ENCODE measurements around the gene KIRREL3.

The KIRREL3 gene

DNA sequence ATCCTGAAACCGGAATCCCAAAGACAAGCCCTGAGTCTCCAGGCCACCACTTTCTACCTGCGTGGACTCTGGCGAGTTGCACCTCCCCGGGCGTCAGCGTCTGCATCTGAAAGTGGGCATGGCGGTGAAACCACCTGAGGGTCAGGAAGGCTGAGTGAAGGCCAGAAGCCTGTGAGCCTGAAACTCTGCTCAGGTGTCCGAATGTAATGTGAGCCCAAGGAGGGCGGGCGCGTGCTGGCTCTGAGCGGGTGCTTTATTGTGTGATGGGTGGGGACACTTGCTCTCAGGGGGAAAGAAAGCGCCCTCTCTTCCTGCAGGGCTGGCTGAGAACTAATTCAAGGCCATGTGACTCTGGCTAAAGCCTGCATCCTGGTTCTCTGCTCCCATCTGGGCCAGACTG, 509.5 kb downstream of the KIRREL3 start:
- FAIRE-seq, result no peak
- no peak for DNase-seq (ENCODE audit: insufficient read length, low spot score)

DNA sequence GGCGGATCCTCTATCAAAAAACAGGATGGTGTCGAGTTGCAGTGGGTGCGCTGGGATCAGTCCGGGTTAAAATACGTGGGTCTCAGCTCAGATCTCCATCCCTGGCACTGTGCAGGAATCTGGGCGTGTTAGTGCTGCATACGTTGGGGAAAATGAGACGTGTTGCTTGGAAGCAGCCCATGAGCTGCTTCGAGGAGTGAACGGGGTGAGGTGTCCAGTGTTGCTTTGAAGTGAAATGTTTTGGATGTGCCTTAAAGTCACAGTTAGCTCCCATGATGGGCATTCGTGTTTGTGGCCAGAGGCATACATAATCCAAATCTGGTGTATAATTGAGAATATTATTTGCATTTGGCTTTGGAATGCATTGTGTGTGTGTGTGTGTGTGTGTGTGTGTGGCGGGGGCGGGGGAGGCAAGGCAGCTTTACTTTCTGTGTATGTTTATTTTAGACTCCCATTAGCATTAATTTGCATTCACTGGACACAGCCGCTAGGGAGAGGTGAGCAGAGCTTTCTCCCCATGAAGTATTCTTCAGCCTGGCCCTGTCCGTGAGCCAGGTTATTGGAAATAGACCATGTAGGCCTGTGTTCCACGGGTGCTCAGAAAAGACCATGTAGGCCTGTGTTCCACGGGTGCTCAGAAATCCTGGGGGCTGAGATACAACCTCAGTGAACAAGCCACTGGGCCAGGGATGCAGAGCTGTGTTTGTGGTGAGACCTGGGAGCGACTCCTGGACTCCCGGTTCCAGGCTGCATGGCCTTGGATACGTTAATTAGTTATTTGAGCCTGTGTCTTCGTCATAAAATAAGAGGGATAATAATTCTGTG, 510.5 kb downstream of the KIRREL3 start:
- no peak for FAIRE-seq
- TF ChIP-seq TAF1 (IDR thresholded peaks at IDR 0.05; ENCODE audit: low read depth, low read length), result no peak
- no peak for DNase-seq (ENCODE audit: insufficient read length, low spot score)

More for the DNA sequence above, 509.5 kb downstream of the KIRREL3 start:
- TF ChIP-seq PAX5 (IDR thresholded peaks at IDR 0.05; ENCODE audit: insufficient read depth, low read length, severe bottlenecking) (no peak), POLR2A (IDR thresholded peaks at IDR 0.05; ENCODE audit: low read depth, low read length) (no peak), SPI1 (IDR thresholded peaks at IDR 0.05; ENCODE audit: low read depth, low read length) (no peak), POU2F2 (IDR thresholded peaks at IDR 0.05; ENCODE audit: low read depth, low read length) (no peak), TAF1 (IDR thresholded peaks at IDR 0.05; ENCODE audit: low read depth, low read length) (no peak), POLR2AphosphoS5 (IDR thresholded peaks at IDR 0.05; ENCODE audit: low read depth, low read length) (no peak)

DNA sequence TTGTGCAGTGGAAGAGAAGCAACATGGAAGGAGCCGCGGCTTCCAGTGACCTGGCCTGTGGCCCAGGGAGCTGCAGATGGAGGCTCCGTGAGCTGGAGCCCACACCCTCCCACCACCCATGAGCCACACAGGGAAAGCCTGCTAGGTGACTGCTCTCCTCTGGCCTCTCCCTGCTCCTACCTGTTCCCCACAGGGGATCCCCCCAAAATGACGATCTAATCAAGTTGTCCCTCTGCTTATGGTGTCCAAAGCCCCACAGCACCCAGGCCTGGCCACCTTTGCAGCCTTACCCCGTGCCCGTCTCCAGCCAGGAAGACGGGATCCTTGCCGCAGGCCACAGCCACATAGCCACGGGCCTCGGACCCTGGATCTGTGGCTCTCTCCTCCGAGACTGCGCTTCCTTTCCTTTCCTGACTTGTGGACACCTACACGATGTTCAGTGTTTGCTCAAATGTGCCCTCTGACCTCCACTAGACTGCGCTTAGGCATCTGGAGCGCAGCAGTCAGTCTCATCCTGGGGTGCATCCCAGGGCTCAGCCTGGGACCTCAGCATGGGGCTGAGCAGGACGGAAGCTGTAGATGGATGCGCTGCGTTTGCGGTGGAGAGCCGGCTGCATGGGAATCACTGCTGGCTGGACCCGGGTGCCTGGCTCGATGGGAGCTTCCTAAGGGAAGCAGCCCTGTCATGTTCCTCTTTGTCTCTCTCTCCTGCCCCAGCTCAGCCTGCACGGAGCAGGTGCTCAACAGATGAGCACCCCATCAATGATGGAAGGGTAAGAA, 511.8 kb downstream of the KIRREL3 start:
- FAIRE-seq (no peak), DNase-seq (ENCODE audit: insufficient read length, low spot score) (no peak)
- no peak for TF ChIP-seq SPI1 (IDR thresholded peaks at IDR 0.05; ENCODE audit: low read depth, low read length)
- TF ChIP-seq POLR2AphosphoS5 (IDR thresholded peaks at IDR 0.05; ENCODE audit: low read depth, low read length), result no peak
- no peak for TF ChIP-seq POU2F2 (IDR thresholded peaks at IDR 0.05; ENCODE audit: low read depth, low read length)
- TF ChIP-seq POLR2A (IDR thresholded peaks at IDR 0.05; ENCODE audit: low read depth, low read length), result no peak
- no peak for TF ChIP-seq TAF1 (IDR thresholded peaks at IDR 0.05; ENCODE audit: low read depth, low read length)
- TF ChIP-seq PAX5 (IDR thresholded peaks at IDR 0.05; ENCODE audit: insufficient read depth, low read length, severe bottlenecking), result no peak

DNA sequence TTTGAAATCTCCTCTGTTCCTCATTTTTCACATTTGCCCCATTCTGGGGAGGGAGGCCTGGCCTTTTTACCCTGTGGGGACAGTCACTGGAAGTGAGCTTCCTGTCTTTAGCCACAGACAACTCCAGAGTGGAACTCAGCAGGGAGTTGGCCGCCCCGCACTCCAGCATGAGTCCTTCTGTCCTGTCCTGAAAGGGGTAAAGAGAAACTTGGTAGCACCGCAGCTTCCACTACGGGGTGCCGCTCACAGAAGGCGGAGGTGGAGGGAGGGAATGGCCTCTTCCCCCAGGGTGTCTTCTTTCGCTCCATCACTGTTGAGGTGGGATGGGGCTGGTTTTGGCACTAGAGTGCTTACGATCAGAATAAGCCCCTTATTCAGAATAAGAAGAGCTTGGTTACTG, 512.9 kb downstream of the KIRREL3 start:
- no peak for FAIRE-seq
- TF ChIP-seq POLR2AphosphoS5 (IDR thresholded peaks at IDR 0.05; ENCODE audit: low read depth, low read length) (no peak), POU2F2 (IDR thresholded peaks at IDR 0.05; ENCODE audit: low read depth, low read length) (no peak), TAF1 (IDR thresholded peaks at IDR 0.05; ENCODE audit: low read depth, low read length) (no peak), SPI1 (IDR thresholded peaks at IDR 0.05; ENCODE audit: low read depth, low read length) (no peak), POLR2A (IDR thresholded peaks at IDR 0.05; ENCODE audit: low read depth, low read length) (no peak), PAX5 (IDR thresholded peaks at IDR 0.05; ENCODE audit: insufficient read depth, low read length, severe bottlenecking) (no peak)
- DNase-seq (ENCODE audit: insufficient read length, low spot score), result no peak

DNA sequence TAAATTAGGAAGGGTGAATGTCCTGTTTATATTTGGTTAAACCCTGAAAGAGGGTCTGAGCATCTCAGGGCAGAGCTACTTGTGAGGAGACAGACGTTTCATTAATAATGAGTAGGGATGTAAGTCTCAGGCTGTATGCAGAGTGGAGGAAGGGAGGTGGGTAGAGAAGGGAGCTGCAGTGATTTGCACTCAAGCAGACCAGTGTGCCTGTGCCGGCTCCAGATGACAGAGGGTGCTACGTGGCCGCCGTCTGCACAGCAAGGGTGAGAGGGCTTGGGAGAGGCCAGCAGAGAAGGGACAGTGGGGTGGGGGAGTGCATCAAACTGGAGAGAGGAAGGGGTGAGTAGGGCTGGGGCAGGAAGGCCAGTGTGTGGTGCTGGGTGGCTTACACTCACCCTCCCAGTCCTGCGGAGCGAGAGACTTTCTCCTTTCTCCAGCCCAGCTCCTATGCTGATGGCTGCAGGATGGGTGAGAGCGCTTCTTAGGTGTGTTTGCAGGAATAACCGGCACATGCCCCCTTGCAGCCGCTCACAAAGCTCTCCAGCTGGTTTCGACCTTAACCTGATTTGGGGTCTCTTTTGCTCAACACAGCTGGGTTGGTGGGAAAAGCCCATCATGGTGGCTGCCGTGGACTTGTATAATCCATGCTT, 514.5 kb downstream of the KIRREL3 start:
- FAIRE-seq (no peak), DNase-seq (ENCODE audit: insufficient read length, low spot score) (no peak)
- TF ChIP-seq PAX5 (IDR thresholded peaks at IDR 0.05; ENCODE audit: insufficient read depth, low read length, severe bottlenecking) (no peak), POU2F2 (IDR thresholded peaks at IDR 0.05; ENCODE audit: low read depth, low read length) (no peak), POLR2AphosphoS5 (IDR thresholded peaks at IDR 0.05; ENCODE audit: low read depth, low read length) (no peak), TAF1 (IDR thresholded peaks at IDR 0.05; ENCODE audit: low read depth, low read length) (no peak), POLR2A (IDR thresholded peaks at IDR 0.05; ENCODE audit: low read depth, low read length) (no peak), SPI1 (IDR thresholded peaks at IDR 0.05; ENCODE audit: low read depth, low read length) (no peak)

DNA sequence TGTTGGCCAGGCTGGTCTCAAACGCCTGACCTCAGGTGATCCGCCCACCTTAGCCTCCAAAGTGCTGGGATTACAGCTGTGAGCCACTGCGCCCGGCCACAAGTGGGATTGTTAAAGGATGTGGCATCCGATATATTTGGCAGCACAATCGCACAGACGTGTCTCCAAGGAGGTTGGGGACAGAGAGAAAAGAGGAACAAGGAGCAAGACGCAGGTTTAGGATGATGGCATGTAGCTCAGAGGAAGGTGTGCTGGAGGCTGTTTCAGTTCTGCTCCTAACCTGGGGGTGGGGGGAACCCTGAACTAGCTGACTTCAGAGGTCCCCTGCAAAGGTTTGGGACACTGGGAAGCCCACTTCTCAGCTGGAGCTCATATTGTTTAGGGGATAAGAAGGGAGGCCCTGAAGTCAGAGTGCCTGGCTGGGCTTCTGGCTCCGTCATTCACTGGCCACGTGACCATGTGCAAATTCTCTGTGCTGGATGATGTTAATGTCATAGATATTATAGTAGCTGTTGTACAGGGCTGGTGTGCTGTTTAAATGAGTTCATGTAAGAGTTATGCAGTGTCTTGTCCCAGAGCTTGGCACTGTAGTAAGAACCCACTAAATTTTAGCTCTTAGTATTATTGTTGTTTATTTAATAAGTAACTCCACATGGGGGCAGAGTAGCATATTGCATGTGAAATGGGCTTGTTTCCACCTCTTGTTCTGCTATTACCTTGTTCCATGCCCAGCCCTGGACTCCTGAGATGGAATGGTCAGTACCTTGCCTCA, 515.4 kb downstream of the KIRREL3 start:
- DNase-seq (ENCODE audit: insufficient read length, low spot score) (no peak), FAIRE-seq (peak; percentile 89)
- no peak for TF ChIP-seq POLR2A (IDR thresholded peaks at IDR 0.05; ENCODE audit: low read depth, low read length)
- TF ChIP-seq SPI1 (IDR thresholded peaks at IDR 0.05; ENCODE audit: low read depth, low read length), result peak; percentile 94

DNA sequence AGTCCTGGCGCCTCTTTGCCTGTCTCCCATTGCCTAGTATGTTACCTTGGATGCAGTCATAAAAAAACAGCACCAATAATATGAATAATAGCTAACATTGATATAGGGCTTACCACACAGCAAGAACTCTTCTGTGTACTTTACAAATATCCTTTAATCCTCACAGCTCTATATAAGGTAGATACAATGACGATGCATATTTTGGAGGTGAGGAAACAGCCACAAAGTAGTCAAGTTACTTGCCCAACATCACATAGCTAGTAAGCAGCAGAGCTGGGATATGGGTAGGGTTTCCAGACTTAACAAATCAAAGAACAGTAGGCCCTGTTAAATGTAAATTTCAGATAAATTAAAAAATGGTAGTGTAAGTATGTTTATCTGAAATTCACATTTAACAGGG, 516.3 kb downstream of the KIRREL3 start:
- FAIRE-seq, result no peak
- no peak for DNase-seq (ENCODE audit: insufficient read length, low spot score)
- TF ChIP-seq POU2F2 (IDR thresholded peaks at IDR 0.05; ENCODE audit: low read depth, low read length), result no peak
- no peak for TF ChIP-seq SPI1 (IDR thresholded peaks at IDR 0.05; ENCODE audit: low read depth, low read length)
- no peak for TF ChIP-seq POLR2A (IDR thresholded peaks at IDR 0.05; ENCODE audit: low read depth, low read length)
- TF ChIP-seq TAF1 (IDR thresholded peaks at IDR 0.05; ENCODE audit: low read depth, low read length), result no peak
- TF ChIP-seq PAX5 (IDR thresholded peaks at IDR 0.05; ENCODE audit: insufficient read depth, low read length, severe bottlenecking), result no peak
- no peak for TF ChIP-seq POLR2AphosphoS5 (IDR thresholded peaks at IDR 0.05; ENCODE audit: low read depth, low read length)

DNA sequence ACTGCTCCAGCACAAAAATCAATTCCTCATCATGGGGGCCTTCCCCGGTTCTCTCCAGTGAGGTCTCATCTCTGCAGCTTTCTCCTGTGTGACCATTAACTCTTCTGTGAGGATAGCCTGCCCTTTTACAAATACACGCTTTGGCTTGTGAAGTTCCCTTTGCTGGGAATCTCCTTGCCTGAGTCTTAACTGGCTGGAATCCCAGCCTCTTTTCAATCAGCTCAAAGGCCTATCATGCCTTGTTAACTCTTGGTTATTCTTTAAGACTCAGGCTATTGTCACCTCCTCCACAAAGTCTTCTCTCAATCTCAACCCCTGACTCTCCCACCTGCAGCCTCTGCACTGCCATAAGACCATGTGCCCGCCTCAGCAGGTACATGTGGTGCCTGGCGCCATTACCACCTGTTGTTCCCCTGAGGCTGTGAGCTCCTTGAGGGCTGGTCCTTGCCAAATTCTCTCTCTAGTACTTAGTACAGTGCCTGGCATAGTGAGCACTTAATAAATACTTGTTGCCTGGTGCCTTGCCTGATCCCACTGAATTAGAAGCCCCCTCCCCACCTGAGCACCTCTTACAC, 516.9 kb downstream of the KIRREL3 start:
- TF ChIP-seq TAF1 (IDR thresholded peaks at IDR 0.05; ENCODE audit: low read depth, low read length), result no peak
- no peak for TF ChIP-seq POLR2A (IDR thresholded peaks at IDR 0.05; ENCODE audit: low read depth, low read length)
- TF ChIP-seq SPI1 (IDR thresholded peaks at IDR 0.05; ENCODE audit: low read depth, low read length), result no peak
- TF ChIP-seq PAX5 (IDR thresholded peaks at IDR 0.05; ENCODE audit: insufficient read depth, low read length, severe bottlenecking), result no peak
- TF ChIP-seq POU2F2 (IDR thresholded peaks at IDR 0.05; ENCODE audit: low read depth, low read length), result no peak
- no peak for TF ChIP-seq POLR2AphosphoS5 (IDR thresholded peaks at IDR 0.05; ENCODE audit: low read depth, low read length)
- no peak for FAIRE-seq
- DNase-seq (ENCODE audit: insufficient read length, low spot score), result no peak
